ENCODE results near the gene SLC35B1.
"Not testable (repeated sequence)": the region's sequence is repeated elsewhere in the genome, so short reads cannot be mapped to it uniquely, and the experiment has no call there.

SLC35B1 gene

DNA sequence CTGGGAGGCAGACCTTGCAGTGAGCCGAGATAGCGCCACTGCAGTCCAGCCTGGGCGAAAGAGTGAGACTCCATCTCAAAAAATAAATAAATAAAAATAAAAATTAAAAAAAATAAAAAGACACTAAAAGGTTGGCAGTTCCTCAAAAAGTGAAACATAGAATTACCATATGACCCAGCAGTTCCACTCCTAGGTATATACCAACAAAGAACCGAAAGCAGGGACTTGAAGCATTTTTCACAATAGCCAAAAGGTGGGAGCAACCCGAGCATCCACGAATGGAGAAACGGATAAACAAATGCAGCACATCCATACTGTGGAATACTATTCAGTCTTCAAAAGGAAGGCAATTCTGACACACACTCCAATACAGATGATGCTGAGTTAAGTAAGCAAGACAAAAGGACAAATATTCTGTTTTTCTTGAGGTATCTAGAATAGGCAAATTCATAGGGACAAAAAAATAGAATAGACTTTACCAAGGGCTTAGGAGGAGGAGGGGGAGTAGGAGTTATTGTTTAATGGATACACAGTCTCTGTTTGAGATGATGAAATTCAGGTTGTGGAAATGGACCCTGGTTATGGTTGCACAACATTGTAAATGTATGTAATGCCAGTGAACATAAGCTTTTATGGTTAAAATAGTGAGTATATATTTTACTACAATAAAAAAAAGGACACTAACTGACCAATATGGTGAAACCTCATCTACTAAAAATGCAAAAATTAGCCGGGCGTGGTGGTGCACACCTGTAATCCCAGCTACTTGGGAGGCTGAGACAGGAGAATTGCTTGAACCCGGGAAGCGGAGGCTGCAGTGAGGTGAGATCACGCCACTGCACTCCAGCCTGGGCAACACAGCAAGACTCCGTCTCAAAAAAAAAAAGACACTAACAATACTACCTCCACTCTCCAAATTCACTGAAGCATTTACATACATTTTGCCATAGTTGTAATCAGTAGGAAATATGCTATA is 27.0 kb upstream of the SLC35B1 start:
- DNase-seq: no peak

DNA sequence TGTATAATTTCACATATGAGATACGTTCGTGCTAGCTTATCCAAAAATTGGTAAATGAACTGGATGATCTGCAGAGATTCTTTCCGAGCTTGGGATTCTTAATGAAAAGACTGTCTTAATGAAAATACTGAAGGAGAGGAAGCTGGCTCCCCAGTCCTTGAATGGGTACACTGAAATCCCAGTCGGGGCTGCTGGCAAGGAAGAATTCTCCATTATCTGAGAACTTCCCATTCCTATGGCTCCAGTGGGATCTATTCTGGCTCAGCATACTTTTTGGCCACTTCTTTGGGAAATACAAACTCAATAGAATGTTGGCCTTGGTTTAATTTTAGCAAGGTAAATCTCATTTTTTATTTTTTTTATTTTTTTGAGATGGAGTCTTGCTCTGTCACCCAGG is 23.7 kb upstream of the SLC35B1 start:
- DNase-seq: no peak

DNA sequence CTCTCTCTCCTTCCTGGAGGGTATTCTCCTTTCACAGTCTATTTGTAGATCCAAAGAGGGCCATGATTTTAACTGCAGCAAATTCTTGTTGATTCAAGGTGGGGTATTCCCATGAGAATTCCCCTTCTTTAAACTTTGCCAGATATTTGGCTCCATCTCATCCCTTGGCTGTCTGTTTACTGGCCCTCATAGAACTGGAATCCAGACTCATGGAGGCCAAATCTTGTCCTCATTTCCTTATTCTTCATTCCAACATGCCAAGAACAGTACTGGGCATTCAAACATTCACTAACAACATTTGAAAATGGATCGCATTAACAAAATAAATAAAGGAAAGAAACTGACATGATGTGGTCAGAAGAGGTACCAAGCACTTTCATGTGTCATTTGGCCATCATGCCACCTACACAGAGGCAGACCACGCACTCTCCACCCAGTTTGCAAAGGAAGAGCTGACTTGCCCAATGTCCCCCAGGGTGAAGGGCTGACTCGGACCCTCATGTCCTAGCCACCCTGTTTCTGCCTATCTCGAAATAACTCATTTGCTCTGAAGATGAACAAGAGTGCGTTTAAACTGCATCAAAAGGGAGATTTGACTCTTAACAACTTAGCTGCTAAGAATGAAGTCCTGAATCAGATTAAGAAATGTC is 23.1 kb upstream of the SLC35B1 start:
- no peak for DNase-seq

DNA sequence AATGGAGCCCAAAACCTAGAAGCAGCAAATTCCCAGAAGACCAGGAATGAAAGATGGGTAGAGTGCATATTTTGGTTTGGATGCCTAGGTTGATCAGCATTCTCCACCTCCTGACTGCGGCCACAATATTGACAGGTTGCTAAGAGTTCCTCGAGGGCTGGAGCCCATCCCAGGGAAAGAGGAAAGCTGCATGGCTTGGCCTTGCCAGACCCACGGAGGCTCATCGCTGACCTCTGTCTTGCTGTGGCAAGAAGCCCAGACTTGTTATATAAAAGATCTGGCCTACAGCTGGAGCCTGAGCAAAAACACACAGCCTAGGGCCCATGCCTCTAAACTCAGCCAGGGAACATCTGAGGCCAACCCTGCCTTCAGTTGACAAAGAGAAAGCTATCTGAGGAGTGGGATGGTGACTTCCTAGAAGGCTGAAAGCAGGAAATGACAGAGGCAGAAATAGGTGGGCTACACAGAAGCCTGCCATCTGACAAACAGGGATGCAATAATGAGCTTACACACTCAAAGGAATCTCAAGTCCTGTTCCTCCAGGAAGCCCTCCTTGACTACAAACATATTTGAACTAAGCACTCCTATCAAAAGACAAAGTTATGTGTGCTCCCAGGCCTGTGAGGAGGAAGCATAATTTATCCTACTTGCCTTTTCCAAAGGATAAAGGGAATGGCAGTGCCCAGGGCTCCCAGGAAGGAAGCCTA is 22.5 kb upstream of the SLC35B1 start:
- DNase-seq: no peak

DNA sequence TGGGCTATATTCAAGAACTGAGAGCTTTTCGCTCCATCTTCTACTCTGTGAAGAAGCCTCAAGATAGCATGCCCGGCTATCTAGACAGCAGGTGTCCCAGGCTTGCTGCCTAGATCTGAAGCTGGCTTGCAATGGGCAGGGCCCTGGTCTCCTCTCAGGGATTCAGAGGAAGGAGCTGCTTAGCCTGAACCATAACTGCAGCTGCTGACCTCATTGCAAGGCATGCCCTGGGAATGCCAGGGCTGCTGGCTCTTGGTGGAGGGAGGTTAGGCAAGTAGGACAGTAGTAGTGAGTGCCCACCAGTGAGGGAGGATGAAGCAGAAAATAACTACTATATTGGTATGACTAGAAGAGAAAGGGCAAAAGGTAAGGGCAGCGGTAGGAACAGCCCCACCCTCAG is 21.3 kb upstream of the SLC35B1 start:
- DNase-seq: no peak

DNA sequence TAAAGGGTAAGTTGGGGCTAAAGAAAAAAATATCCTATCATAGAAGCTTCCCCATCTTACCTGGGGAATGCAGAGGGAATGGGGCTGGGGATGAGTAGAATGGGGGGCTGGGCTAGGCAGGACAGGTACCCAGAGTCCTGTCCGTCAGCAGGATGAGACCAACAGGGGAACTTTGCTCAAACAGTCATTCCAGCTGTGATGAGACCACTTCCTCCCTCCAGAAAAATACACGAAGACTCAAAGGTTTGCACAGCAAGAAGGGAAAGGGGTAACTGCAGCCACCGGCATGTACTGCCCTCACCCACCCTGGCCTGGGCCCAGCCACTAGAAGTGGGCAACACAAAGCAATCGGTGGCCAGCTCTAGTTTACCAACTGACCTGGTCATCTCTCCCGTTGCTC is 20.7 kb upstream of the SLC35B1 start:
- no peak for DNase-seq

- no peak for DNase-seq
Observed at GRCh38 chr17:49727380-49727779, 19.6 kb upstream of the SLC35B1 start.

DNA sequence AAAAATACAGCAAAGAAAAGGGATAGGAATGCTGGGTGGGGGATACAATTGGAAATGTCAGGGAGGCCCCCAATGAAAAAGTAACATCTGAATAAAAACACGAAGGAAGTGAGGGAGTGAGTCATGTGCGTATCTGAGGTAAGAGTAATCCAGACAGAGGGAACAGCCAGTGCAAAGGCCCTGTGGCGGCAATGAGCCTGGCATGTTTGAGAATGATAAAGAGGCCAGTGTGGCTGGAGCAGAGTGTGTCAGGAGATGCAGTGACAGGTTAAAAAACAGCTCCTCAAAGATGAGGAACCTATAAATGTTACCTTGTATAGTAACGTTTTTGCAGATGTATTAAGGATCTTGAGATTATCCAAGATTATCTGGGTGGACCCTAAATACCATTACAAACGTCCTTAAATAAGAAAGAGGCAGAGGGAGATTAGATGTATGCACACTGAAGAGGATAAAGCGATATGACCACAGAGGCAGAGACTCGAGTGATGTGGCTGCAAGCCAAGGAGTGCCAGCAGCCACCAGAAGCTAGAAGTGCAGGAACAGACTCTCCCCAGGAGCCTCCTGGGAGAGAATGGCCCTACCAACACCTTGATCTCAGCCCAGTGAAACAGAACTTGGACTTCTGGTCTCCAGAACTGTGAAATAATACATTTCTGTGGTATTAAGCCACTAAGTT is 17.8 kb upstream of the SLC35B1 start:
- no peak for DNase-seq

DNA sequence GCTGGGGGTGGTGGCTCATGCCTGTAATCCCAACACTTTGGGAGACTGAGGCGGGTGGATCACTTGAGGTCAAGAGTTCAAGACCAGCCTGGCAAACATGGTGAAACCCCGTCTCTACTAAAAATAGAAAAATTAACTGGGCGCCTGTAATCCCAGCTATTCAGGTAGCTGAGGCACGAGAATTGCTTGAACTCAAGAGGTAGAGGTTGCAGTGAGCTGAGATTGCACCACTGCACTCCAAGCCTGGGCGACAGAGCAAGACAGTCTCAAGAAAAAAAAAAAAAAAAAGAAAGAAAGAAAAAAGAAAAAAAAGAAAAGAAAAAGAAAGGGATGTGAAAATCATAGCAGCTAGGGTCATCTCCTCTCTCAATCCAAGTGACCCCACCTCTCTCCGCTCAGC is 16.8 kb upstream of the SLC35B1 start:
- DNase-seq: not testable (repeated sequence)

DNA sequence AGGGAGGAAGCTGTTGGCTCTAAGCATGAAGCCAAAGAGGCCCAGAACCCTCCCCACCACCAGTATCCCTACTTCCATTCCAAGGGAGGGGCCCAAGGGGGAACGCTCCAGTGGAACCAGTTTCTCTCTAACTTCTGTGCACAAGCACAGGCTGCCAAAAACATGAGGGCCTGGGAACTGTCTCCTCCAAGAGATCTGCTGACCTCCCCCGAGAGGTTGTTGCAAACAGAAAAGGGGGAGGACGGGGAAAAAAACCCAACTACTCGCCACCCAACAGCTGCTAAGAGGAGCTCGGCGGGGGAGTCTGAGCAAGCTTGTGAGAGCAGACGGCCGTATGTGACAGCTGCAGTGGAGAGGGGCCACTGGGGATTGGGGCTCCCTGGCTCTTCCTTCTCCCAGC is 15.7 kb upstream of the SLC35B1 start:
- no peak for DNase-seq

- DNase-seq: no peak
Observed at GRCh38 chr17:49722066-49722465, 14.3 kb upstream of the SLC35B1 start.

- no peak for DNase-seq
Observed at GRCh38 chr17:49717371-49717861, 9.7 kb upstream of the SLC35B1 start.

GRCh38 chr17:49716668-49717364 is 9.1 kb upstream of the SLC35B1 start:
- no peak for DNase-seq

- no peak for DNase-seq
Observed at GRCh38 chr17:49715717-49716279, 8.0 kb upstream of the SLC35B1 start.

- DNase-seq: no peak
Observed at GRCh38 chr17:49715216-49715615, 7.5 kb upstream of the SLC35B1 start.

DNA sequence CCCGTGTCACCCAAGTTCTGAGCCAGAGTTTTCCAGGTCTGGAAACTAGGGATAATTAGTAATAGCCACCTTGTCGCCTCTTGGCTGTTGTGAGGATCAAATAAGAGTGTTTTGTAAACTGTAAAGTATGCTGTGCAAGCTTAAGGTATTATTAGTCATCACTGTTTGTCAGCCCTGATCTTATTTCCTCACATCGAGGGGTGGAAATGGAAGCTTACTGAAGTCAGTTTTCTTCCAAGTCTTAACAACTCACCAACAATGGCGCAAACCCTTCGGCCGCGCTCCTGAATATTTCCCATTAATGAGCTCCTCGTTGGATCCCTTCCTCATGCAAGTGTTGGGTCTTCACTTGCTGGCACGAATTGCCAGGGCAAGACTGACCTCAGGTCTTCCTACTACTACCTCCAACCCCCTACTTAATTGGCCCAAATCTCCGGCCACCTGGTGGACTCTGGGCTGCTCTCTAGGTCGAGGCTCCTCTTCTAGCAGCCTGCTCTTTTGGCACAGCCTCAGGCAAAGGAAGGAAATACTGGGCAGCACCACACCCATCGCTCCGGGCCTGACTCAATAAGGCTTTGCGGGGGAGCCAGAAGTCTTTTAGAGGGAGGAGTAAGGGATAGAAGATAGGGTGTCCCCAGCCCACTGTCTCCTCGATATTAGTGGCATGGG is 885 bp upstream of the SLC35B1 start:
- no peak for DNase-seq

GRCh38 chr17:49707246-49707607 is 537 bp downstream of the SLC35B1 start:
- no peak for DNase-seq

DNA sequence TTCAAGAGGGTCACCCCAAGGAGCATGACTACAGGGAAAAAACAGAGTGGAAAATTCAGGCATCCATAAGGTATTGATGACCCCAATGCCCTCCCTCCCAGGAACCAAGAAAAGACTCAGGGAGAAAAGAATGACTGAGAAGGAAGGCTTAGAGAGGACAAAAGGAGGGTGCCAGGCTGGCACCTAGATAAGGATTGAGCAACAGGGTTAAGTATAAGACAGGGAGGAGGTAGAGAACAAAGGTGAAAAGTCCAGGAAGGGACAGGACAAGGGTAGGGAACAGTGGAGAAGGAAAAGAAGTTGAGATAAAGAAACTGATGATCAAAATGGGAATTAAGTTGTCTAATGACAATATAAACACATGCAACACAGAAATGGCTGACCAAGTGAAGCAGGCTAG is 2.5 kb downstream of the SLC35B1 start:
- no peak for DNase-seq

- DNase-seq: no peak
Observed at GRCh38 chr17:49703557-49704277, 4.0 kb downstream of the SLC35B1 start.

GRCh38 chr17:49700960-49701359 is 6.8 kb downstream of the SLC35B1 start:
- no peak for DNase-seq
